Measurements from ENCODE around the gene TRIM13. TPM values are rescaled to one million over a fixed set of nuclear protein-coding genes. Genes with fewer than 3 reads are reported as not detected.
A peak's percentile ranks its signal among the peaks of the same experiment; 100 is the strongest.

The TRIM13 gene
- total RNA-seq, 5 donors from 2014 or later (not counting 1 experiment from before 2014, with no cell fraction given): 20.5 to 27.8 (median 23.4) TPM

DNA sequence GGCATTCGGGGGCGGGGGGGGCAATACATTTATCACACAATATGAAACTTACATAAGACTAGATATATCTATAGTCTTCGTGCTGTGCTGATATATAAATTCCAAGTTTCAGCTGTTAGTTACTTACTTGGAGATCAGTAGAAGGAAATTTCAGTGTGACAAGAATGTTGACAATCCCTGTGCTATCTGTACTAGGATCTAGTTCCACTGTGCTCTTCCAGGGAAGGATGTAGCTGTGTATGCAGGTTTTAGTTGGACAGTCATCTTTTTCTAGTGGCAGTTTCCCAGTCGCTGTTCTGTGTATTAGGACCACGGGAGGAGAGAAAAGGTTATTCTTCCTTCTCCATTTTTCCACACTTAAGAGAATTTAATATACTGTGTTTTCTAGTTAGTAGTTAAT, 3.2 kb upstream of the TRIM13 start:
- no CpG with 5 or more reads among the region's 5 CpGs for WGBS (ENCODE audit: insufficient coverage)
- Mint-ChIP-seq H3K9me3 (no peaks in the 10 kb centered on the region), H3K27ac (no peak overlapping the region), H3K27me3 (no peaks in the 10 kb centered on the region), H3K4me3 (no peak overlapping the region), H3K36me3 (peaks cover 7% of the 10 kb centered on the region), H3K4me1 (peaks cover 13 to 21% (median 21%) of the 10 kb centered on the region in 3 donors)
- Histone ChIP-seq H3K4me1 (ENCODE audit: control insufficient read depth in 1 of 2, extremely low read depth in 1 of 2, insufficient read depth in 2 of 2, low read length in 2 of 2) (peaks cover 13 to 16% of the 10 kb centered on the region in 2 experiments), H3K27ac (ENCODE audit: low read length) (no peak overlapping the region), H3K27me3 (replicated peaks in 1 of 2; ENCODE audit: control insufficient read depth in 2 of 2, extremely low read depth in 1 of 2, insufficient read depth in 2 of 2, low read length in 1 of 2) (no peaks in the 10 kb centered on the region), H3K36me3 (ENCODE audit: control insufficient read depth in 2 of 2, extremely low read depth in 1 of 2, insufficient read depth in 1 of 2, low read length in 1 of 2) (peaks cover 0 to 6% of the 10 kb centered on the region in 2 donors), H3K9me3 (no peaks in the 10 kb centered on the region), H3K4me3 (ENCODE audit: control insufficient read depth in 1 of 2, extremely low read depth in 1 of 2, low read length in 1 of 2) (no peak overlapping the region)
- ChIA-PET CTCF (no interaction called here), POLR2A (no interaction called here)
- DNase-seq: no peak
- ATAC-seq (replicated peaks in 1 of 4): no peak

GRCh38 chr13:49995625-49996101, 1.2 kb upstream of the TRIM13 start:
- Mint-ChIP-seq H3K9me3 (no peaks in the 10 kb centered on the region), H3K4me1 (peaks cover 33 to 40% (median 39%) of the 10 kb centered on the region in 3 donors), H3K27ac (peak overlapping the region; percentile 35 to 52), H3K27me3 (no peaks in the 10 kb centered on the region), H3K36me3 (peaks cover 16% of the 10 kb centered on the region), H3K4me3 (peak overlapping the region; percentile 74 to 85 (median 75))
- ChIA-PET CTCF (interaction anchor here in 1 of 2 donors (0.9 kb wide), 1 partner anchor 916 kb away, joined by 3 read pairs; no protein-coding TSS in a partner anchor), POLR2A (no interaction called here)
- no peak for ATAC-seq (replicated peaks in 1 of 4)
- Histone ChIP-seq H3K4me1 (ENCODE audit: control insufficient read depth in 1 of 2, extremely low read depth in 1 of 2, insufficient read depth in 2 of 2, low read length in 2 of 2) (peaks cover 26 to 27% of the 10 kb centered on the region in 2 experiments), H3K9me3 (no peaks in the 10 kb centered on the region), H3K27ac (ENCODE audit: low read length) (peak overlapping the region; percentile 44), H3K27me3 (replicated peaks in 1 of 2; ENCODE audit: control insufficient read depth in 2 of 2, extremely low read depth in 1 of 2, insufficient read depth in 2 of 2, low read length in 1 of 2) (no peaks in the 10 kb centered on the region), H3K4me3 (ENCODE audit: control insufficient read depth in 1 of 2, extremely low read depth in 1 of 2, low read length in 1 of 2) (peak overlapping the region; percentile 73 to 81), H3K36me3 (ENCODE audit: control insufficient read depth in 2 of 2, extremely low read depth in 1 of 2, insufficient read depth in 1 of 2, low read length in 1 of 2) (peaks cover 0 to 16% of the 10 kb centered on the region in 2 donors)
- WGBS (ENCODE audit: insufficient coverage): no CpG with 5 or more reads among the region's 14 CpGs
- DNase-seq: peak in 1 of 35 experiments; percentile 26

- peak; percentile 61 to 90 (median 76) for DNase-seq
- no peaks in the 10 kb centered on the region for H3K9me3 ChIP-seq
- peaks cover 26 to 30% of the 10 kb centered on the region in 2 experiments for H3K4me1 ChIP-seq (ENCODE audit: control insufficient read depth in 1 of 2, extremely low read depth in 1 of 2, insufficient read depth in 2 of 2, low read length in 2 of 2)
- peaks cover 0 to 21% of the 10 kb centered on the region in 2 donors for H3K36me3 ChIP-seq (ENCODE audit: control insufficient read depth in 2 of 2, extremely low read depth in 1 of 2, insufficient read depth in 1 of 2, low read length in 1 of 2)
- H3K27ac ChIP-seq (ENCODE audit: low read length): peak overlapping the region; percentile 44
- Mint-ChIP-seq H3K27me3 (no peaks in the 10 kb centered on the region), H3K9me3 (no peaks in the 10 kb centered on the region), H3K36me3 (peaks cover 16% of the 10 kb centered on the region), H3K4me3 (peak overlapping the region; percentile 74 to 85 (median 75)), H3K4me1 (peaks cover 33 to 46% (median 46%) of the 10 kb centered on the region in 3 donors), H3K27ac (no peak overlapping the region)
- ChIA-PET POLR2A (interaction anchor here (0.6 to 1.7 kb wide), 5 partner anchors 84 to 915 kb away, joined by 3 to 12 read pairs (median 7); no protein-coding TSS in a partner anchor), CTCF (interaction anchor here (0.5 to 2.6 kb wide), 15 partner anchors 14 to 915 kb away, joined by 4 to 57 read pairs (median 8); partner anchors contain the start of genes KPNA3 (in 1 of the 2) and SPRYD7 (in 1 of the 2))
- 0% methylated on average over 32 of the region's 68 CpGs for WGBS (ENCODE audit: insufficient coverage)
- H3K4me3 ChIP-seq (ENCODE audit: control insufficient read depth in 1 of 2, extremely low read depth in 1 of 2, low read length in 1 of 2): peak overlapping the region; percentile 73 to 81
- peak; percentile 67 to 69 (median 67) for ATAC-seq (replicated peaks in 1 of 4)
- H3K27me3 ChIP-seq (replicated peaks in 1 of 2; ENCODE audit: control insufficient read depth in 2 of 2, extremely low read depth in 1 of 2, insufficient read depth in 2 of 2, low read length in 1 of 2): no peaks in the 10 kb centered on the region
These were observed 504 bp upstream of the TRIM13 start for GRCh38 chr13:49996161-49996915.

GRCh38 chr13:49997955-49998354, 1.1 kb downstream of the TRIM13 start:
- Histone ChIP-seq H3K27ac (ENCODE audit: low read length) (peak overlapping the region; percentile 83), H3K4me3 (ENCODE audit: control insufficient read depth in 1 of 2, extremely low read depth in 1 of 2, low read length in 1 of 2) (peak overlapping the region; percentile 81 to 98), H3K36me3 (ENCODE audit: control insufficient read depth in 2 of 2, extremely low read depth in 1 of 2, insufficient read depth in 1 of 2, low read length in 1 of 2) (peaks cover 0 to 23% of the 10 kb centered on the region in 2 donors), H3K9me3 (no peaks in the 10 kb centered on the region), H3K27me3 (replicated peaks in 1 of 2; ENCODE audit: control insufficient read depth in 2 of 2, extremely low read depth in 1 of 2, insufficient read depth in 2 of 2, low read length in 1 of 2) (no peaks in the 10 kb centered on the region), H3K4me1 (ENCODE audit: control insufficient read depth in 1 of 2, extremely low read depth in 1 of 2, insufficient read depth in 2 of 2, low read length in 2 of 2) (peaks cover 26 to 39% of the 10 kb centered on the region in 2 experiments)
- ChIA-PET POLR2A (interaction anchor here (0.6 to 1.7 kb wide), 9 partner anchors 45 to 1430 kb away, joined by 3 to 12 read pairs (median 5); partner anchors contain the start of genes KPNA3 (in 1 of the 2) and SPRYD7 (in 1 of the 2)), CTCF (interaction anchor here (0.6 to 2.6 kb wide), 36 partner anchors 13 to 1088 kb away, joined by 3 to 57 read pairs (median 6); partner anchors contain the start of genes KPNA3 (in 1 of the 2) and SPRYD7 (in 1 of the 2))
- Mint-ChIP-seq H3K4me1 (peaks cover 45 to 62% (median 59%) of the 10 kb centered on the region in 3 donors), H3K4me3 (peak overlapping the region; percentile 85 to 86 (median 85)), H3K36me3 (peaks cover 18% of the 10 kb centered on the region), H3K27me3 (no peaks in the 10 kb centered on the region), H3K27ac (peak overlapping the region; percentile 77 to 85), H3K9me3 (no peaks in the 10 kb centered on the region)
- WGBS (ENCODE audit: insufficient coverage): 20% methylated on average over 1 of the region's 4 CpGs
- no peak for DNase-seq
- no peak for ATAC-seq (replicated peaks in 1 of 4)

- POLR2A ChIA-PET: interaction anchor here (0.6 kb wide), 3 partner anchors 12 to 181 kb away, joined by 4 read pairs; no protein-coding TSS in a partner anchor
- Mint-ChIP-seq H3K4me3 (peak overlapping the region; percentile 85 to 86 (median 85)), H3K4me1 (peaks cover 49 to 69% (median 68%) of the 10 kb centered on the region in 3 donors), H3K27ac (peak overlapping the region; percentile 77 to 85), H3K9me3 (no peaks in the 10 kb centered on the region), H3K36me3 (peaks cover 24% of the 10 kb centered on the region), H3K27me3 (no peaks in the 10 kb centered on the region)
- WGBS (ENCODE audit: insufficient coverage): 87% methylated on average over 6 of the region's 22 CpGs
- H3K4me3 ChIP-seq (ENCODE audit: control insufficient read depth in 1 of 2, extremely low read depth in 1 of 2, low read length in 1 of 2): no peak overlapping the region
- no peak overlapping the region for H3K27ac ChIP-seq (ENCODE audit: low read length)
- H3K9me3 ChIP-seq: no peaks in the 10 kb centered on the region
- H3K4me1 ChIP-seq (ENCODE audit: control insufficient read depth in 1 of 2, extremely low read depth in 1 of 2, insufficient read depth in 2 of 2, low read length in 2 of 2): peaks cover 26 to 39% of the 10 kb centered on the region in 2 experiments
- peaks cover 0 to 23% of the 10 kb centered on the region in 2 donors for H3K36me3 ChIP-seq (ENCODE audit: control insufficient read depth in 2 of 2, extremely low read depth in 1 of 2, insufficient read depth in 1 of 2, low read length in 1 of 2)
- CTCF ChIA-PET: interaction anchor here (0.6 to 2.6 kb wide), 8 partner anchors 68 to 913 kb away, joined by 3 to 57 read pairs (median 6); no protein-coding TSS in a partner anchor
- no peaks in the 10 kb centered on the region for H3K27me3 ChIP-seq (replicated peaks in 1 of 2; ENCODE audit: control insufficient read depth in 2 of 2, extremely low read depth in 1 of 2, insufficient read depth in 2 of 2, low read length in 1 of 2)
- ATAC-seq (replicated peaks in 1 of 4): no peak
- DNase-seq: no peak
These were observed 2.1 kb downstream of the TRIM13 start for GRCh38 chr13:49998714-49999624.
